Activated gamma-delta T cell treated with Interleukin-2 at 50 U/mL for 16 hours (primary cell): ENCODE results near the gene LRP10.
"Not testable (repeated sequence)": the region's sequence is repeated elsewhere in the genome, so short reads cannot be mapped to it uniquely, and the experiment has no call there.

Experiments
- DNase-seq: peaks from one replicate; pipeline ENCODE4 v3.0.0-alpha.2; 2020

Gene LRP10

GRCh38 chr14:22871224-22872032 lies at the start of gene LRP10:
Gene LRP10, plus strand, starts transcription at chr14:22871740. Its CDS starts 564 bp downstream, at chr14:22872304.
- DNase-seq = peak; percentile 68

GRCh38 chr14:22822016-22822570 lies 49.4 kb upstream of the LRP10 start:
- no peak for DNase-seq

GRCh38 chr14:22822571-22823098 lies 48.9 kb upstream of the LRP10 start:
- peak; percentile 65 for DNase-seq

GRCh38 chr14:22824711-22825359 lies 46.7 kb upstream of the LRP10 start:
- no peak for DNase-seq

- not testable (repeated sequence) for DNase-seq
Observed at GRCh38 chr14:22829076-22829660, 42.4 kb upstream of the LRP10 start.

- peak; percentile 90 for DNase-seq
Observed at GRCh38 chr14:22829661-22830442, 41.7 kb upstream of the LRP10 start, which contains the start of gene MRPL52. Gene MRPL52, plus strand, starts transcription at chr14:22829887. Its CDS starts 26 bp downstream, at chr14:22829913.

GRCh38 chr14:22830443-22831010 lies 41.0 kb upstream of the LRP10 start:
- no peak for DNase-seq

GRCh38 chr14:22835505-22835904 lies 36.0 kb upstream of the LRP10 start:
- no peak for DNase-seq

GRCh38 chr14:22836301-22837113 lies 35.0 kb upstream of the LRP10 start, which contains the start of gene MMP14:
Gene MMP14, plus strand, starts transcription at chr14:22836585. Its CDS starts 233 bp downstream, at chr14:22836818.
- no peak for DNase-seq

- DNase-seq = no peak
Observed at GRCh38 chr14:22837114-22837749, 34.3 kb upstream of the LRP10 start.

GRCh38 chr14:22837750-22838538 lies 33.6 kb upstream of the LRP10 start:
- DNase-seq = no peak

- no peak for DNase-seq
Observed at GRCh38 chr14:22838631-22839041, 32.9 kb upstream of the LRP10 start.

GRCh38 chr14:22839159-22839779 lies 32.3 kb upstream of the LRP10 start:
- DNase-seq = no peak

GRCh38 chr14:22841311-22841710 lies 30.2 kb upstream of the LRP10 start:
- DNase-seq = no peak

- no peak for DNase-seq
Observed at GRCh38 chr14:22841769-22842168, 29.8 kb upstream of the LRP10 start.

GRCh38 chr14:22842211-22843122 lies 29.1 kb upstream of the LRP10 start:
- no peak for DNase-seq

GRCh38 chr14:22843123-22843925 lies 28.2 kb upstream of the LRP10 start:
- no peak for DNase-seq
